K562 (cell line): Measurements from ENCODE around the gene NEB. TPM values are rescaled to one million over a fixed set of nuclear protein-coding genes. Genes with fewer than 3 reads are reported as not detected.
A peak's percentile ranks its signal among the peaks of the same experiment; 100 is the strongest.

Experiments used
- CC2D1A ChIP-seq: fragments of 450-650 bp; IDR thresholded peaks from 2 replicates; pipeline ENCODE4 v1.6.1; 2017; ENCODE audit warnings: mild to moderate bottlenecking
- DIDO1 ChIP-seq: fragments of 450-650 bp; IDR thresholded peaks from 2 replicates; pipeline ENCODE4 v1.6.1; 2016; ENCODE audit warnings: low read depth, missing biosample characterization, missing genetic modification characterization
- ELK1 ChIP-seq: sonication (generic); formaldehyde crosslinking; IDR thresholded peaks from 2 replicates; pipeline ENCODE4 v1.8.1; 2022; ENCODE audit warnings: missing genetic modification reagents
- FOXP4 ChIP-seq: sonication (generic); formaldehyde crosslinking; IDR thresholded peaks from 2 replicates; pipeline ENCODE4 v1.8.0; 2022; ENCODE audit warnings: mild to moderate bottlenecking, missing genetic modification reagents, borderline replicate concordance
- MAZ ChIP-seq, 2 experiments: fragments of 450-650 bp in 1 of 2; sonication (generic) in 1 of 2; formaldehyde crosslinking; IDR thresholded peaks in 1 of 2; conservative IDR thresholded peaks in 1 of 2; 2 replicates each; pipeline versions ENCODE4 v1.4.0 to v1.5.0; 2020; ENCODE audit warnings: mild to moderate bottlenecking in 1 of 2, missing genetic modification reagents in 1 of 2
- MED1 ChIP-seq: sonication (generic); formaldehyde crosslinking; IDR thresholded peaks from 2 replicates; pipeline ENCODE4 v1.8.1; 2023; ENCODE audit warnings: missing genetic modification reagents, borderline replicate concordance
- MTF1 ChIP-seq: fragments of 250-450 bp; sonication (Bioruptor Pico); IDR thresholded peaks from 2 replicates; pipeline ENCODE4 v1.9.0; 2021; ENCODE audit warnings: moderate library complexity, mild to moderate bottlenecking, inconsistent platforms, borderline replicate concordance
- PHTF2 ChIP-seq: fragments of 250-450 bp; sonication (Bioruptor Pico); IDR thresholded peaks from 2 replicates; pipeline ENCODE4 v1.5.0; 2021; ENCODE audit warnings: mild to moderate bottlenecking
- POLR2H ChIP-seq: IDR thresholded peaks from 2 replicates; pipeline ENCODE4 v1.6.1; 2016; ENCODE audit warnings: missing genetic modification characterization, low read depth, mild to moderate bottlenecking, control low read depth, missing compliant biosample characterization, moderate library complexity
- RBFOX2 ChIP-seq: fragments of 200-400 bp; formaldehyde crosslinking; IDR thresholded peaks from 2 replicates; pipeline ENCODE4 v1.6.1; 2017; ENCODE audit warnings: low read depth, mild to moderate bottlenecking, low read length, moderate library complexity
- SMARCA4 ChIP-seq: fragments of 450-650 bp; IDR thresholded peaks from 2 replicates; pipeline ENCODE4 v1.6.1; 2016
- SMARCA5 ChIP-seq: fragments of 450-650 bp; IDR thresholded peaks from 2 replicates; pipeline ENCODE4 v1.6.1; 2016
- THRB ChIP-seq: fragments of 450-650 bp; formaldehyde crosslinking; conservative IDR thresholded peaks from 2 replicates; pipeline ENCODE4 v1.4.0; 2022; ENCODE audit warnings: mild to moderate bottlenecking, missing genetic modification characterization
- ZNF449 ChIP-seq: fragments of 250-450 bp; sonication (Bioruptor Pico); IDR thresholded peaks from 2 replicates; pipeline ENCODE4 v1.8.0; 2022; ENCODE audit warnings: moderate library complexity, mild to moderate bottlenecking, inconsistent platforms
- ZNF551 ChIP-seq: fragments of 250-450 bp; sonication (Bioruptor Pico); IDR thresholded peaks from 2 replicates; pipeline ENCODE4 v1.5.0; 2021; ENCODE audit warnings: mild to moderate bottlenecking, moderate library complexity
- ZNF740 ChIP-seq, 3 experiments: fragments of 200-800 bp in 1 of 3; sonication (Bioruptor generic) in 1 of 3; sonication (generic) in 1 of 3; formaldehyde crosslinking in 1 of 3; IDR thresholded peaks; 2 replicates each; pipeline versions ENCODE4 v1.6.1 to v1.8.0; 2016 to 2022; ENCODE audit warnings: mild to moderate bottlenecking in 2 of 3, missing compliant biosample characterization in 2 of 3, missing genetic modification characterization in 2 of 3, missing genetic modification reagents in 1 of 3
- ZNF76 ChIP-seq: fragments of 250-450 bp; sonication (Bioruptor Pico); IDR thresholded peaks from 2 replicates; pipeline ENCODE4 v1.4.0; 2020; ENCODE audit warnings: mild to moderate bottlenecking, moderate library complexity, borderline replicate concordance
- polyA plus RNA-seq, 8 experiments: library from polyadenylated mRNA; depleted of rRNA in 4 of 8; stranded (reverse) in 5 of 8; unstranded in 3 of 8; fragments of >200 nt; fragmentation: Nextera tagmentation in 2 of 8; fragmentation: Illumina TruSeq in 1 of 8; extraction: Ambion mirVana in 2 of 8; extraction: Trizol in 1 of 8; gene quantifications; 2 replicates each; pipeline versions ENCODE4 v1.2.1 to v1.2.3, GENCODE V29; 2011 to 2014; ENCODE audit warnings: inconsistent platforms in 1 of 8, missing spikeins in 1 of 8
- total RNA-seq, 7 experiments: library from RNA; depleted of rRNA in 6 of 7; stranded (reverse); fragments of >200 nt in 6 of 7; fragmentation: Illumina TruSeq in 2 of 7; extraction: Trizol in 2 of 7; gene quantifications; 2 replicates each; pipeline versions ENCODE4 v1.2.1 to v1.2.3, GENCODE V29; 2011 to 2021; ENCODE audit warnings: low replicate concordance in 1 of 7

NEB gene
- total and polyA plus RNA-seq, 9 of the 15 experiments (the other 6 are each of a cell fraction or from before 2014, with no cell fraction given): 1.7 to 3.8 (median 2.9) TPM

- peak; percentile 36; the same call in 1 of the 2 replicates for TF ChIP-seq ZNF76 (CRISPR knock-in tag)
- no peak for TF ChIP-seq ELK1
- no peak for TF ChIP-seq FOXP4
- TF ChIP-seq DIDO1 (tag): no peak
- TF ChIP-seq SMARCA5: no peak
- no peak for TF ChIP-seq RBFOX2
- TF ChIP-seq MAZ (CRISPR knock-in tag; conservative IDR thresholded peaks at IDR 0.05 in 1 of 2, IDR thresholded peaks at IDR 0.05 in 1 of 2): peak in 1 of 2 experiments; percentile 43; a peak in 1 of 4 replicates
- peak; percentile 47; the same call in 1 of the 2 replicates for TF ChIP-seq MTF1
- TF ChIP-seq POLR2H (tag): no peak
- no peak for TF ChIP-seq CC2D1A
- TF ChIP-seq ZNF551 (CRISPR knock-in tag): no peak
- TF ChIP-seq ZNF740 (CRISPR knock-in tag; IDR thresholded peaks at IDR 0.05): 0 out of 2 replicates have a peak, but pooled peaks have one; percentile 41
- no peak; a peak in 1 of 4 replicates for TF ChIP-seq ZNF740 (tag; IDR thresholded peaks at IDR 0.05)
- no peak for TF ChIP-seq SMARCA4
- TF ChIP-seq PHTF2: no peak
- peak; percentile 72; the same call in 1 of the 2 replicates for TF ChIP-seq THRB (CRISPR knock-in tag)
- TF ChIP-seq MED1 (CRISPR knock-in tag): no peak
- peak; percentile 35; the same call in 1 of the 2 replicates for TF ChIP-seq ZNF449
Observed at GRCh38 chr2:151781642-151782041, 47.4 kb upstream of the NEB start (continued).
